SU-DHL-6 (cell line): Measurements from ENCODE around the gene TPSB2.

Source experiments
- CTCF ChIP-seq: fragments of 200-600 bp; sonication (generic); IDR thresholded peaks from one replicate; pipeline ENCODE4 v1.5.1; 2017; ENCODE audit warnings: antibody characterized with exemption, mild to moderate bottlenecking, low read length, moderate library complexity; ENCODE audit not compliant: insufficient read depth, poor library complexity, severe bottlenecking
- EZH2phosphoT487 ChIP-seq: fragments of 200-600 bp; sonication (generic), shearing (Covaris generic); conservative IDR thresholded peaks from 2 replicates; pipeline ENCODE4 v1.6.1; 2018; ENCODE audit warnings: mild to moderate bottlenecking, antibody characterized with exemption, low read length, moderate library complexity, mixed read lengths

- TF ChIP-seq CTCF (no peak), EZH2phosphoT487 (no peak)
Observed at GRCh38 chr16:1181404-1182315, 48.3 kb downstream of the TPSB2 start.
